Measurements from ENCODE around the gene KIR2DL1.
"Not testable (repeated sequence)": the region's sequence is repeated elsewhere in the genome, so short reads cannot be mapped to it uniquely, and the experiment has no call there.

DNA sequence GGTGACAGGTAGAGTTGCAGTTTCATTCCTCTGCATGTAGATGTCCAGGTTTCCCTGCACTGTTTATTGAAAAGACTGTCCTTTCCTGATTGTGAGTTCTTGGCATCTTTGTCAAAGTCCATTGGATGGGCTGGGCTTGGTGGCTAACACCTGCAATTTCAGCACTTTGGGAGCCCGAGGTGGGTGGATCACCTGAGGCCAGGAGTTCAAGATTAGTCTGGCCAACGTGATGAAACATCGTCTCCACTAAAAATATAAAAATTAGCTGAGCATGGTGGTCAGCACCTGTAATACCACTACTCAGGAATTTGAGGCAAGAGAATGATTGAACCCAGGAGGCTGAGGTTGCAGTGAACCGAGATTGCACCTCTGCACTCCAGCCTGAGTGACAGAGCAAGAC lies 8.3 kb downstream of the KIR2DL1 start:
- TF ChIP-seq, protein P1, sequence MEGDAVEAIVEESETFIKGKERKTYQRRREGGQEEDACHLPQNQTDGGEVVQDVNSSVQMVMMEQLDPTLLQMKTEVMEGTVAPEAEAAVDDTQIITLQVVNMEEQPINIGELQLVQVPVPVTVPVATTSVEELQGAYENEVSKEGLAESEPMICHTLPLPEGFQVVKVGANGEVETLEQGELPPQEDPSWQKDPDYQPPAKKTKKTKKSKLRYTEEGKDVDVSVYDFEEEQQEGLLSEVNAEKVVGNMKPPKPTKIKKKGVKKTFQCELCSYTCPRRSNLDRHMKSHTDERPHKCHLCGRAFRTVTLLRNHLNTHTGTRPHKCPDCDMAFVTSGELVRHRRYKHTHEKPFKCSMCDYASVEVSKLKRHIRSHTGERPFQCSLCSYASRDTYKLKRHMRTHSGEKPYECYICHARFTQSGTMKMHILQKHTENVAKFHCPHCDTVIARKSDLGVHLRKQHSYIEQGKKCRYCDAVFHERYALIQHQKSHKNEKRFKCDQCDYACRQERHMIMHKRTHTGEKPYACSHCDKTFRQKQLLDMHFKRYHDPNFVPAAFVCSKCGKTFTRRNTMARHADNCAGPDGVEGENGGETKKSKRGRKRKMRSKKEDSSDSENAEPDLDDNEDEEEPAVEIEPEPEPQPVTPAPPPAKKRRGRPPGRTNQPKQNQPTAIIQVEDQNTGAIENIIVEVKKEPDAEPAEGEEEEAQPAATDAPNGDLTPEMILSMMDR (IDR thresholded peaks at IDR 0.05; ENCODE audit: low read depth, low read length, poor library complexity, severe bottlenecking) = not testable (repeated sequence)
- not testable (repeated sequence) for TF ChIP-seq EZH2phosphoT487 (IDR thresholded peaks at IDR 0.05; ENCODE audit: borderline replicate concordance, low read length)

Data from DOHH2 (cell line).